ENCODE measurements around the gene GOLIM4.

GOLIM4 gene

GRCh38 chr3:167989066-167989465 lies 106.7 kb downstream of the GOLIM4 start:
- no peak for TF ChIP-seq CTCF (IDR thresholded peaks at IDR 0.05; ENCODE audit: low read depth, low read length, missing control alignments)
- in situ Hi-C loops (cut with HindIII; ENCODE audit: low pct_ligation_motif_present, low sequenced_read_pairs) = no loop called here
- H3K27me3 ChIP-seq (replicated peaks) = no peaks in the 10 kb centered on the region
- no peak for DNase-seq
- H3K27ac ChIP-seq = no peak overlapping the region
- H3K4me3 ChIP-seq (ENCODE audit: low read depth, low read length) = no peak overlapping the region
- no peaks in the 10 kb centered on the region for H3K36me3 ChIP-seq (replicated peaks)

GRCh38 chr3:167983583-167983982 lies 112.1 kb downstream of the GOLIM4 start:
- no peak overlapping the region for H3K4me3 ChIP-seq (ENCODE audit: low read depth, low read length)
- in situ Hi-C loops (cut with HindIII; ENCODE audit: low pct_ligation_motif_present, low sequenced_read_pairs) = no loop called here
- no peaks in the 10 kb centered on the region for H3K36me3 ChIP-seq (replicated peaks)
- no peak for TF ChIP-seq CTCF (IDR thresholded peaks at IDR 0.05; ENCODE audit: low read depth, low read length, missing control alignments)
- H3K27ac ChIP-seq = no peak overlapping the region
- no peak for DNase-seq
- H3K27me3 ChIP-seq (replicated peaks) = no peaks in the 10 kb centered on the region

- no peaks in the 10 kb centered on the region for H3K36me3 ChIP-seq (replicated peaks)
- no peak for TF ChIP-seq CTCF (IDR thresholded peaks at IDR 0.05; ENCODE audit: low read depth, low read length, missing control alignments)
- DNase-seq = no peak
- no peak overlapping the region for H3K27ac ChIP-seq
- H3K4me3 ChIP-seq (ENCODE audit: low read depth, low read length) = no peak overlapping the region
- in situ Hi-C loops (cut with HindIII; ENCODE audit: low pct_ligation_motif_present, low sequenced_read_pairs) = no loop called here
- H3K27me3 ChIP-seq (replicated peaks) = no peaks in the 10 kb centered on the region
These were observed 117.2 kb downstream of the GOLIM4 start for GRCh38 chr3:167978486-167978885.

- in situ Hi-C loops (cut with HindIII; ENCODE audit: low pct_ligation_motif_present, low sequenced_read_pairs) = no loop called here
- no peak for TF ChIP-seq CTCF (IDR thresholded peaks at IDR 0.05; ENCODE audit: low read depth, low read length, missing control alignments)
- Histone ChIP-seq H3K36me3 (replicated peaks) (no peaks in the 10 kb centered on the region), H3K27ac (no peak overlapping the region), H3K27me3 (replicated peaks) (no peaks in the 10 kb centered on the region), H3K4me3 (ENCODE audit: low read depth, low read length) (no peak overlapping the region)
- peak; percentile 5 for DNase-seq
These were observed 117.7 kb downstream of the GOLIM4 start for GRCh38 chr3:167978071-167978470.

GRCh38 chr3:167976516-167977361 lies 119.0 kb downstream of the GOLIM4 start:
- H3K36me3 ChIP-seq (replicated peaks) = no peaks in the 10 kb centered on the region
- in situ Hi-C loops (cut with HindIII; ENCODE audit: low pct_ligation_motif_present, low sequenced_read_pairs) = no loop called here
- peak; percentile 8 for DNase-seq

More at GRCh38 chr3:167976516-167977361, 119.0 kb downstream of the GOLIM4 start:
- no peaks in the 10 kb centered on the region for H3K27me3 ChIP-seq (replicated peaks)
- H3K4me3 ChIP-seq (ENCODE audit: low read depth, low read length) = no peak overlapping the region
- TF ChIP-seq CTCF (IDR thresholded peaks at IDR 0.05; ENCODE audit: low read depth, low read length, missing control alignments) = no peak
- no peak overlapping the region for H3K27ac ChIP-seq

Data from brain microvascular endothelial cell (primary cell).